HepG2 (cell line): Measurements from ENCODE around the gene HDLBP. TPM values are rescaled to one million over a fixed set of nuclear protein-coding genes. Genes with fewer than 3 reads are reported as not detected.

Experiments
- ASH2L ChIP-seq: fragments of 300-600, 200-600 bp; sonication (generic); IDR thresholded peaks from 2 replicates; pipeline ENCODE4 v1.7.0; 2017; ENCODE audit warnings: low read depth, mild to moderate bottlenecking, moderate library complexity, mixed read lengths, low read length; ENCODE audit not compliant: insufficient read length
- DBP ChIP-seq: sonication (generic); formaldehyde crosslinking; IDR thresholded peaks from 2 replicates; pipeline ENCODE4 v1.4.0; 2020; ENCODE audit warnings: missing genetic modification reagents; ENCODE audit errors: not compliant biosample characterization
- FOXO4 ChIP-seq: sonication (generic); formaldehyde crosslinking; conservative IDR thresholded peaks from 2 replicates; pipeline ENCODE4 v1.8.1; 2023; ENCODE audit warnings: missing genetic modification reagents
- JUNB ChIP-seq: sonication (generic); formaldehyde crosslinking; IDR thresholded peaks from 2 replicates; pipeline ENCODE4 v1.8.0; 2022; ENCODE audit warnings: missing genetic modification reagents, mild to moderate bottlenecking, borderline replicate concordance
- KMT2A ChIP-seq: sonication (generic); formaldehyde crosslinking; IDR thresholded peaks from 2 replicates; pipeline ENCODE4 v1.4.0; 2020; ENCODE audit warnings: missing genetic modification reagents
- PITX1 ChIP-seq: sonication (generic); formaldehyde crosslinking; IDR thresholded peaks from 2 replicates; pipeline ENCODE4 v1.5.1; 2020; ENCODE audit warnings: mild to moderate bottlenecking, missing genetic modification reagents
- WIZ ChIP-seq: sonication (generic); formaldehyde crosslinking; IDR thresholded peaks from 2 replicates; pipeline ENCODE4 v1.5.1; 2020; ENCODE audit warnings: mild to moderate bottlenecking, missing genetic modification reagents
- ZNF383 ChIP-seq: sonication (generic); formaldehyde crosslinking; IDR thresholded peaks from 2 replicates; pipeline ENCODE4 v1.4.0; 2020; ENCODE audit warnings: missing genetic modification reagents, mild to moderate bottlenecking, borderline replicate concordance
- ZNF512 ChIP-seq: sonication (generic); formaldehyde crosslinking; IDR thresholded peaks from 2 replicates; pipeline ENCODE4 v1.4.0; 2020; ENCODE audit warnings: mild to moderate bottlenecking, missing genetic modification reagents
- ZNF574 ChIP-seq: sonication (generic); formaldehyde crosslinking; IDR thresholded peaks from 2 replicates; pipeline ENCODE4 v1.4.0; 2020; ENCODE audit warnings: missing genetic modification reagents
- ZNF800 ChIP-seq: sonication (generic); formaldehyde crosslinking; IDR thresholded peaks from 2 replicates; pipeline ENCODE4 v1.4.0; 2020; ENCODE audit warnings: missing genetic modification reagents
- ZSCAN21 ChIP-seq: sonication (generic); formaldehyde crosslinking; IDR thresholded peaks from 2 replicates; pipeline ENCODE4 v1.8.0; 2022; ENCODE audit warnings: mild to moderate bottlenecking, missing genetic modification reagents, moderate library complexity, borderline replicate concordance
- polyA plus RNA-seq, 8 experiments: library from polyadenylated mRNA; depleted of rRNA in 3 of 8; stranded (reverse) in 7 of 8; unstranded in 1 of 8; fragments of >200 nt; fragmentation: Illumina TruSeq in 4 of 8; extraction: Trizol in 4 of 8; gene quantifications; 2 replicates each; pipeline versions ENCODE4 v1.2.1 to v1.2.3, GENCODE V29; 2011 to 2016; ENCODE audit warnings: low read depth in 4 of 8, missing spikeins in 1 of 8, mixed read lengths in 1 of 8; ENCODE audit not compliant: insufficient read depth in 1 of 8
- total RNA-seq, 5 experiments: library from RNA; depleted of rRNA; stranded (reverse); fragments of >200 nt; fragmentation: Illumina TruSeq; extraction: Trizol; gene quantifications; 2 replicates each; pipeline ENCODE4 v1.2.3, GENCODE V29; 2016; ENCODE audit warnings: low read depth in 1 of 5

The HDLBP gene
- total and polyA plus RNA-seq, 2 of the 13 experiments (the other 11 are each of a cell fraction or from before 2014, with no cell fraction given), result 464 to 707 TPM

GRCh38 chr2:241272303-241273209, 42.9 kb downstream of the HDLBP start (continued):
- TF ChIP-seq ZNF512 (CRISPR knock-in tag) (no peak), KMT2A (CRISPR knock-in tag) (no peak), ZNF383 (CRISPR knock-in tag) (no peak), ZNF800 (CRISPR knock-in tag) (no peak), DBP (no peak), ZSCAN21 (CRISPR knock-in tag) (peak; percentile 5; the same call in 1 of the 2 replicates), PITX1 (CRISPR knock-in tag) (no peak), JUNB (CRISPR knock-in tag) (no peak), WIZ (no peak), ZNF574 (CRISPR knock-in tag) (peak; percentile 55), FOXO4 (CRISPR knock-in tag) (no peak), ASH2L (peak; percentile 30)
